CD4-positive, alpha-beta T cell treated with Interleukin-6 for 4 hours (primary cell): ENCODE measurements around the gene ATP12A.

Experiments
- DNase-seq: peaks from one replicate; pipeline ENCODE4 v3.0.0-alpha.2; 2020; ENCODE audit warnings: mixed read lengths

ATP12A gene

GRCh38 chr13:24738366-24738847, 58.2 kb downstream of the ATP12A start:
- no peak for DNase-seq

GRCh38 chr13:24740014-24740890, 60.0 kb downstream of the ATP12A start:
- no peak for DNase-seq

- DNase-seq = no peak
Observed at GRCh38 chr13:24741016-24741662, 60.9 kb downstream of the ATP12A start.

GRCh38 chr13:24741791-24742190, 61.6 kb downstream of the ATP12A start:
- no peak for DNase-seq

GRCh38 chr13:24742294-24742693, 62.1 kb downstream of the ATP12A start:
- DNase-seq = no peak

GRCh38 chr13:24742977-24743376, 62.8 kb downstream of the ATP12A start:
- DNase-seq = no peak

- no peak for DNase-seq
Observed at GRCh38 chr13:24744247-24744646, 64.0 kb downstream of the ATP12A start.

GRCh38 chr13:24745516-24745860, 65.3 kb downstream of the ATP12A start:
- DNase-seq = no peak

GRCh38 chr13:24745861-24746617, 65.8 kb downstream of the ATP12A start:
- DNase-seq = no peak

GRCh38 chr13:24746618-24747247, 66.5 kb downstream of the ATP12A start:
- DNase-seq = no peak

GRCh38 chr13:24747248-24748060, 67.2 kb downstream of the ATP12A start:
- no peak for DNase-seq

- DNase-seq = no peak
Observed at GRCh38 chr13:24748061-24748400, 67.8 kb downstream of the ATP12A start.

GRCh38 chr13:24759197-24759596, 79.0 kb downstream of the ATP12A start:
- no peak for DNase-seq
